SK-N-SH (cell line): ENCODE data around the gene AUTS2.

Experiments
- EP300 ChIP-seq, 2 experiments: IDR thresholded peaks; 2 replicates each; pipeline versions ENCODE4 v1.4.0 to v1.6.1; 2012; ENCODE audit warnings: borderline replicate concordance in 1 of 2, low read depth in 1 of 2, low read length in 1 of 2
- EZH2phosphoT487 ChIP-seq: fragments of 200-600 bp; sonication (generic); IDR thresholded peaks from 2 replicates; pipeline ENCODE4 v1.6.1; 2017; ENCODE audit warnings: low read depth, mixed run types, mild to moderate bottlenecking, antibody characterized with exemption, moderate library complexity, borderline replicate concordance
- GATA2 ChIP-seq: sonication (generic); formaldehyde crosslinking; IDR thresholded peaks from 2 replicates; pipeline ENCODE4 v1.5.0; 2020; ENCODE audit warnings: mild to moderate bottlenecking, missing genetic modification reagents
- NRF1 ChIP-seq: IDR thresholded peaks from 2 replicates; pipeline ENCODE4 v1.6.1; 2012; ENCODE audit warnings: low read depth, mild to moderate bottlenecking, low read length
- POLR2AphosphoS5 ChIP-seq: IDR thresholded peaks from 2 replicates; pipeline ENCODE4 v1.6.1; 2012; ENCODE audit warnings: low read depth, low read length
- RAD21 ChIP-seq: IDR thresholded peaks from 2 replicates; pipeline ENCODE4 v1.6.1; 2012; ENCODE audit warnings: mild to moderate bottlenecking, low read length
- SMC3 ChIP-seq: IDR thresholded peaks from 2 replicates; pipeline ENCODE4 v1.6.1; 2012; ENCODE audit warnings: low read depth, low read length, improper control_type of control experiment
- TEAD4 ChIP-seq: IDR thresholded peaks from 2 replicates; pipeline ENCODE4 v1.4.0; 2012; ENCODE audit warnings: mild to moderate bottlenecking, borderline replicate concordance; ENCODE audit not compliant: insufficient read depth
- TF ChIP-seq, protein P1 (sequence below): fragments of 200-600 bp; sonication (generic); IDR thresholded peaks from 2 replicates; pipeline ENCODE4 v1.6.1; 2017; ENCODE audit warnings: antibody characterized with exemption, mild to moderate bottlenecking, moderate library complexity
- TF ChIP-seq, protein P2 (sequence below): IDR thresholded peaks from 2 replicates; pipeline ENCODE4 v1.4.0; 2012; ENCODE audit warnings: low read depth, borderline replicate concordance
- TF ChIP-seq, protein P3 (sequence below): IDR thresholded peaks from 2 replicates; pipeline ENCODE4 v1.6.1; 2012; ENCODE audit warnings: mild to moderate bottlenecking, low read depth, low read length, moderate library complexity

DNA sequence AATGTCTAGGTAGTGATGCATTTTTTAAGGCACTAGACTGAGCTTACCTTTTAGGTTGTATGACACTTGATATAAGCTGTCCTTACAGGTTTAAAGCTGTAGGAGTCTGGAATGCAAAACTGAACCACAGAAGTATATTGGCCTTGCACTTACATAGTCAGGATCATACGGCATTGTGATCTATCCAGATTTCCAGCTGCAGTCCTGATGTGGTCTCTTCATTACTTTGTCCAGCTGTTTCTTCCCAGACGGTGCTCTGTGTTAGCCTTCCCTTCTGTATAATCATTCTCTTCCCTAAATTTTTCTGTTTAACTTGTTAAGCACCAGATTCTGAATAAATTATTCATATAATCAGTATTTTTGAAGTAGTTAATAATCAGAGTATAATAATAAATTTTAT, 67.1 kb downstream of the AUTS2 start:
- TF ChIP-seq, protein P1, sequence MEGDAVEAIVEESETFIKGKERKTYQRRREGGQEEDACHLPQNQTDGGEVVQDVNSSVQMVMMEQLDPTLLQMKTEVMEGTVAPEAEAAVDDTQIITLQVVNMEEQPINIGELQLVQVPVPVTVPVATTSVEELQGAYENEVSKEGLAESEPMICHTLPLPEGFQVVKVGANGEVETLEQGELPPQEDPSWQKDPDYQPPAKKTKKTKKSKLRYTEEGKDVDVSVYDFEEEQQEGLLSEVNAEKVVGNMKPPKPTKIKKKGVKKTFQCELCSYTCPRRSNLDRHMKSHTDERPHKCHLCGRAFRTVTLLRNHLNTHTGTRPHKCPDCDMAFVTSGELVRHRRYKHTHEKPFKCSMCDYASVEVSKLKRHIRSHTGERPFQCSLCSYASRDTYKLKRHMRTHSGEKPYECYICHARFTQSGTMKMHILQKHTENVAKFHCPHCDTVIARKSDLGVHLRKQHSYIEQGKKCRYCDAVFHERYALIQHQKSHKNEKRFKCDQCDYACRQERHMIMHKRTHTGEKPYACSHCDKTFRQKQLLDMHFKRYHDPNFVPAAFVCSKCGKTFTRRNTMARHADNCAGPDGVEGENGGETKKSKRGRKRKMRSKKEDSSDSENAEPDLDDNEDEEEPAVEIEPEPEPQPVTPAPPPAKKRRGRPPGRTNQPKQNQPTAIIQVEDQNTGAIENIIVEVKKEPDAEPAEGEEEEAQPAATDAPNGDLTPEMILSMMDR = no peak
- no peak for TF ChIP-seq POLR2AphosphoS5
- no peak for TF ChIP-seq TEAD4
- TF ChIP-seq, protein P2, sequence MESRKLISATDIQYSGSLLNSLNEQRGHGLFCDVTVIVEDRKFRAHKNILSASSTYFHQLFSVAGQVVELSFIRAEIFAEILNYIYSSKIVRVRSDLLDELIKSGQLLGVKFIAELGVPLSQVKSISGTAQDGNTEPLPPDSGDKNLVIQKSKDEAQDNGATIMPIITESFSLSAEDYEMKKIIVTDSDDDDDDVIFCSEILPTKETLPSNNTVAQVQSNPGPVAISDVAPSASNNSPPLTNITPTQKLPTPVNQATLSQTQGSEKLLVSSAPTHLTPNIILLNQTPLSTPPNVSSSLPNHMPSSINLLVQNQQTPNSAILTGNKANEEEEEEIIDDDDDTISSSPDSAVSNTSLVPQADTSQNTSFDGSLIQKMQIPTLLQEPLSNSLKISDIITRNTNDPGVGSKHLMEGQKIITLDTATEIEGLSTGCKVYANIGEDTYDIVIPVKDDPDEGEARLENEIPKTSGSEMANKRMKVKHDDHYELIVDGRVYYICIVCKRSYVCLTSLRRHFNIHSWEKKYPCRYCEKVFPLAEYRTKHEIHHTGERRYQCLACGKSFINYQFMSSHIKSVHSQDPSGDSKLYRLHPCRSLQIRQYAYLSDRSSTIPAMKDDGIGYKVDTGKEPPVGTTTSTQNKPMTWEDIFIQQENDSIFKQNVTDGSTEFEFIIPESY = no peak
- TF ChIP-seq, protein P3, sequence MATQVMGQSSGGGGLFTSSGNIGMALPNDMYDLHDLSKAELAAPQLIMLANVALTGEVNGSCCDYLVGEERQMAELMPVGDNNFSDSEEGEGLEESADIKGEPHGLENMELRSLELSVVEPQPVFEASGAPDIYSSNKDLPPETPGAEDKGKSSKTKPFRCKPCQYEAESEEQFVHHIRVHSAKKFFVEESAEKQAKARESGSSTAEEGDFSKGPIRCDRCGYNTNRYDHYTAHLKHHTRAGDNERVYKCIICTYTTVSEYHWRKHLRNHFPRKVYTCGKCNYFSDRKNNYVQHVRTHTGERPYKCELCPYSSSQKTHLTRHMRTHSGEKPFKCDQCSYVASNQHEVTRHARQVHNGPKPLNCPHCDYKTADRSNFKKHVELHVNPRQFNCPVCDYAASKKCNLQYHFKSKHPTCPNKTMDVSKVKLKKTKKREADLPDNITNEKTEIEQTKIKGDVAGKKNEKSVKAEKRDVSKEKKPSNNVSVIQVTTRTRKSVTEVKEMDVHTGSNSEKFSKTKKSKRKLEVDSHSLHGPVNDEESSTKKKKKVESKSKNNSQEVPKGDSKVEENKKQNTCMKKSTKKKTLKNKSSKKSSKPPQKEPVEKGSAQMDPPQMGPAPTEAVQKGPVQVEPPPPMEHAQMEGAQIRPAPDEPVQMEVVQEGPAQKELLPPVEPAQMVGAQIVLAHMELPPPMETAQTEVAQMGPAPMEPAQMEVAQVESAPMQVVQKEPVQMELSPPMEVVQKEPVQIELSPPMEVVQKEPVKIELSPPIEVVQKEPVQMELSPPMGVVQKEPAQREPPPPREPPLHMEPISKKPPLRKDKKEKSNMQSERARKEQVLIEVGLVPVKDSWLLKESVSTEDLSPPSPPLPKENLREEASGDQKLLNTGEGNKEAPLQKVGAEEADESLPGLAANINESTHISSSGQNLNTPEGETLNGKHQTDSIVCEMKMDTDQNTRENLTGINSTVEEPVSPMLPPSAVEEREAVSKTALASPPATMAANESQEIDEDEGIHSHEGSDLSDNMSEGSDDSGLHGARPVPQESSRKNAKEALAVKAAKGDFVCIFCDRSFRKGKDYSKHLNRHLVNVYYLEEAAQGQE = no peak
- TF ChIP-seq EP300 (IDR thresholded peaks at IDR 0.05; ENCODE audit: borderline replicate concordance in 1 of 2, low read depth in 1 of 2, low read length in 1 of 2) = no peak
- no peak for TF ChIP-seq RAD21
- TF ChIP-seq SMC3 = no peak
- TF ChIP-seq NRF1 = no peak
- TF ChIP-seq EZH2phosphoT487 = no peak
- no peak for TF ChIP-seq GATA2
